Hypothalamus (tissue), 51 donors: ENCODE data around the gene OSBPL2.

Source experiments
- DNase-seq, 51 donors: peaks; one replicate each; lab custom pipeline; 2025; lab: John Stamatoyannopoulos, UW

The OSBPL2 gene

DNA sequence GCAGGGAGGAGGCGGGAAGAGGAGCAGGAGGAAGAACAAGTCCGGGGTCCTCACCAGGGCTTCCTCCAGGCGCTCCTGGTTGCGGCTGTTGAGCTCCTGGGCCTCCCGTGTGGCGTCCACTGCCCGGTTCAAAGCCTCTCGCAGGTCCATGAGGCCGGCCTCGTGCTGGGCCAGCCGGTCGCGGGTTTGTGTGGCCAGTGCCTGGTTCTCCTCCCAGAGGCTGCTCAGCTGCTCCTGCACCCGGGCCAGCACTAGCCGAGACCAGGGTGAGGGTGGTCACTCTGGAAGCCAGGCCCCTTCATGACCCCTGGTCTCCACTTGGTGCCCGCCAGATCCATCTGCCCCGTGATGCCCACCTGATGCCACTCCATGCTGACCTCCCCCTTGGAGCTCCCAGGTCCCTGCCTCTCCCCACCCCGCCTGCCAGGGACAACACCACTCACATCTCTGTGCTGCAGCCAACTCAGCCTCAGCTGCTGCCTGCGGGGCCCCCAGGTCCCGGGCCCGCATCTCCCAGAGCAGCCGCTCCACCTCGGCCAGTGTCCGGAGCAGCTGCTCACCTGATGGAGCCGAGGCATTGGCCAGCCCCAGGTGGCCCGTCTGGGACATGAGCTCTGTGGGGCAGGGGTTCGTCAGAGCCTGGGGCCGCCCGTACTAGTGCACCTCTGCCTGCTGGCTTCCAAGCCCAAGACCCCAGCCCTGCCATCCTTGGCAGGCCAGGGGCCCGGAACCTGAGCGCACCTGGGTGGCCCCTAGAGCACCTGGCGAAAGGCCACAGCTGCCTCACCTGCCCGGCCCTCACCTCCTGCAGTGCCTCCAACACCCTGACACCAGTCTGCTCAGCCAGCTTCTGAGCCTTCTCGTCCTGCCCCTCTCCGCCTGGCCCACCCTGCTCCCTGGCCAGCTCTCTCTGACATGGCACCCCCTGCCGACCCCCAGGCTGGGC lies 80.4 kb downstream of the OSBPL2 start:
- DNase-seq = no peak

DNA sequence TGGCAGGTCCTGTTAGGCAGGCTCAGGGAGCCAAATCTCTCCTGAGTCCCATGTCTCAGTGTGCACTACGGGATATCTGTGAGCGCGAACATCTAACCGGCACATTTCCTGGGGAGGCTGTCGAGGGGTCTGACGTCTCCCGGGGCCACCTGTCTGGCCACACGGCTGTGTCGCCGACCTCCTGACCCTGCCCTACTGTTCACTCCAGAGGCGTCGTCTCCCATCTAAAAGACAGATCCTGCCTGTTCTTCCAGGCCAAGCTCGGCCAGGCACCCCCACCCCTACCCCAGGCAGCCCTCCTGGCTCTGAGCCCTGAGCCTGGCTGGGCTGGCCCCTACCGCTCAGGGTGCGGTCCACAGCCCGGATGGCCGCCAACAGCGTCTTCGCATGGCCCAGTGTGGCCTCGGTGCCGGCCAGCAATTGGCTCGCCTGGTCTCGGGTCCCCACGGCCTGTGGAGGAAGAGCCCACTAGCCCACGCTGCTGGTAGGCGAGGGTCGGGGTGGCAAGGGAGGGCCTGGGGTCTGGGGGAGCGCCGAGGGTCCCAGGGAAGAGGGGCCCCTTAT lies 81.1 kb downstream of the OSBPL2 start:
- no peak for DNase-seq

DNA sequence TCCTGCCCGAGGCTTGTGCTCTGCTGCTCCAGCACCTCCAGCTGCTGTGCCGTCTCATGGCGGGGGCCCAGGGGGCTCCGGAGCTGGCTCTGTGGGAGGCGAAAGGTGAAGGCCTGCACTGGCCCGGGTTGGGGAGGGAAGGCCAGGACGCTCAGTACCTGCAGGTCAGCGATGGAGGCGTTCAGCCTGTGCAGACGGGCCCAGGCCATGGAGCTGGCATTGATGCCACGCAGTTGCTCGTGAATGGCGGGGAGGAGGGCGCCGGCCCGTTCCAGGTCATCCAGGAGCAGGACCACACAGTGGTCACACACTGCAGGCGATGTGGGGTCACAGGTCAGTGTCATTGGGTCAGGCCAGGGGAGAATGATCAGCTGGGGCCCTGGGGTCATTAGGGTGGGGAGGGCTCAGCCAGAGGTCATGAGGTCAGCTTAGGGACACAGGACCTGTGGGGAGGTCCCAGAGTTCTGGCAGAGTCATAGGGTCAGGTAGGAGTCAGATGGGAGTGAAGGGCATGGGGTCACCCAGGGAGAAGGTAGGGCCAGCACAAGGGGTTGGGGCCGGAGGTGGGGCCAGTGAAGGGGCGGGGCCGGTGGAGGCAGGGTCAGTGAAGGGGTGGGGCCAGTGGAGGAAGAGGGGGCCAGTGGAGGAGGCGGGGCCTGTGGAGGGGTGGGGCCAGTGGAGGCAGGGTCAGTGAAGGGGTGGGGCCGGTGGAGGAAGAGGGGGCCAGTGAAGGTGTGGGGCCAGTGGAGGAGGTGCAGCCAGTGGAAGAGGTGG lies 82.4 kb downstream of the OSBPL2 start:
- no peak for DNase-seq

DNA sequence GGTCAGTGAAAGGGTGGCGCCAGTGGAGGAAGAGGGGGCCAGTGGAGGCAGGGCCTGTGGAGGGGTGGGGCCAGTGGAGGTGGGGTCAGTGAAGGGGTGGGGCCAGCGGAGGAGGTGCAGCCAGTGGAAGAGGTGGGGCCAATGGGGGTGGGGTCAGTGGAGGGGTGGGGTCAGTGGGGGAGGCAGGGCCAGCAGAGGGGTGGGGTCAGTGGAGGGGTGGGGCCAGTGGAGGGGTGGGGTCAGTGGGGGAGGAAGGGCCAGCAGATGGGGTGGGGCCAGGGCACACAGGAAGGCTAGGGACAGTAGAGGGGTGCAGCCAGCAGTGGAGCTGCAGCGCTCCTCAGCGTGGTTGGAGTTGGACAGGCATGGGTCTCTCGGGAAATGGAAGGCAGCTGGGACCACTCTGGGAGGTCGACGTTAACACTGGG lies 83.2 kb downstream of the OSBPL2 start:
- DNase-seq = no peak

DNA sequence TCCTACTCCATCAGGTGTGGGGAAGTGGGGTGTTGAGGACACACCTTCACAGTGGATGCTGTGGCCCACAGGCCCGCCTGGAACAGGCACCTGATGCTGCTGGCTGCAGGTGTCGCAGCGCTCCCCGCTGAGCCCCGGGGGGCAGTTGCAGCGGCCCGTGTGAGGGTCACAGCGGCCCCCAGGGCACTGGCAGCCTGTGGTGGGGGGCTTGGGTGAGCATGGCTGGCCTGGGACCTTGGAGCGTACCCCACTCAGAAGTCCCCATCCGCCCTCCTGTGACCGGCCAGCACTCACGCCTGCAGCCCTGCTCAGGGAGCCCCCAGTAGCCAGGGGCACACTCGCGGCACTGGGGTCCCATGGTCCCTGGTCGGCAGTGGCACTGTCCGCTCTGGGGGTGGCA lies 83.7 kb downstream of the OSBPL2 start:
- DNase-seq = no peak

DNA sequence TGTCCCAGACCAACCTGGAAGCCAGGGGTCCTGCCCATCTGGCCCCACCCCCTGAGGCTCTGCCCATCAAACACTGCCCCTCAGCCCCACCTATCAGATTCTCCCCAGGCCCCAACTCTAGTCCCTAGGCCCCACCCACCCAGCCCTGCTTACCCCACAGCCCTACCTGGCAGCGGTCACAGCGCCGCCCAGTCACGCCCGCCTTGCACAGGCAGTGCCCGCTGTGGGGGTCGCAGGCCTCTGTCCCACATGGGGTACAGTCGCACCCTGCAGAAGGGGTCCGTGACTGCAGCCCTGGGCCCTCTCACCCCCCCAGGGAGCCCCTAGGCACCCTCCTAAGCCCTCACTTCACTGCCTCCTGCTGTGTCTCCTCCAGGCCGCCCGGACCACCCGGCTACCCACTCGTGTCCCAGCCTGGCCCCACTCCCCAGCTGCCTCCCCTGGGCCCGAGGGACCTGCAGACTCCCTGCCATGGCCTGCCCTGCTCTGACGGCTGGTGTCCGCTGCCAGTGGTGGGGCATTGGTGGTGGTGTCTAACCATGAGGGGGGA lies 84.2 kb downstream of the OSBPL2 start:
- no peak for DNase-seq

DNA sequence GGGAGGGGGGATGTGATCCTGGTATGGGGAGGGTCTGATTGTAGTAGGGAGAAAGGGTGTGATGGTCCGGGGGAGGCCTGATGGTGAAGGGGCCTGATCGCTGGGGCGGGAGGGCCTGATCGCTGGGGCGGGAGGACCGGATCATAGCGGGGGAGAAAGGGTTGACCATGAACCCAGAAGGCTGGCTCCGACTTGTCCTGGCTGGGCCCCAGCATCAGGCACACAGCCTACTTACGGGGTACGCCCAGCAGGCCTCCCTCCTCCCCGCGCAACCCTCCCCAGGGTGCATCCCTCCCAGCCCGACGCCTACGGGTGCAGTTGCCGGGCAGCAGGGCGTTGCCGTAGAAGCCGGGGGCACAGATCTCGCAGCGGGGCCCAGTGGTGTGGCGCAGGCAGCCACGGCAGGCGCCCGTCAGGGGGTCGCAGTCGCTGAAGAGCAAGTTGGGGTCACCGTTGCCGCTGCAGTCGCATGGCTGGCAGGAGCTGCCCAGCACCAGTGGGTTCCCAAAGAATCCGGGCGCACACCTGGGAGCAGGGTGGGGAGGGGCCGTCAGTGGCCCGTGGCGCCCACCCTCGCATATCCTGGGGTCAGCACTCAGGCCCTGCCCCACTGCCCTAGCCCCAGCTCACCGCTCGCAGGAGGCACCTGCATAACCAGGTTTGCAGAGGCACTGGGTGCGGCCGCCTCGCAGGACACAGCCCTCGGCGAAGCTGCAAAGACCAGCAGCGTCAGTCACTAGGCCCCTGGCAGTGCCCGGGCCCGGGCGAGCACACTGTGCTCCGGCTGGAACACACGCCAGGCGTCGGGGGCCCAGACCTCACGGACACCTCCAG lies 85.0 kb downstream of the OSBPL2 start:
- no peak for DNase-seq

DNA sequence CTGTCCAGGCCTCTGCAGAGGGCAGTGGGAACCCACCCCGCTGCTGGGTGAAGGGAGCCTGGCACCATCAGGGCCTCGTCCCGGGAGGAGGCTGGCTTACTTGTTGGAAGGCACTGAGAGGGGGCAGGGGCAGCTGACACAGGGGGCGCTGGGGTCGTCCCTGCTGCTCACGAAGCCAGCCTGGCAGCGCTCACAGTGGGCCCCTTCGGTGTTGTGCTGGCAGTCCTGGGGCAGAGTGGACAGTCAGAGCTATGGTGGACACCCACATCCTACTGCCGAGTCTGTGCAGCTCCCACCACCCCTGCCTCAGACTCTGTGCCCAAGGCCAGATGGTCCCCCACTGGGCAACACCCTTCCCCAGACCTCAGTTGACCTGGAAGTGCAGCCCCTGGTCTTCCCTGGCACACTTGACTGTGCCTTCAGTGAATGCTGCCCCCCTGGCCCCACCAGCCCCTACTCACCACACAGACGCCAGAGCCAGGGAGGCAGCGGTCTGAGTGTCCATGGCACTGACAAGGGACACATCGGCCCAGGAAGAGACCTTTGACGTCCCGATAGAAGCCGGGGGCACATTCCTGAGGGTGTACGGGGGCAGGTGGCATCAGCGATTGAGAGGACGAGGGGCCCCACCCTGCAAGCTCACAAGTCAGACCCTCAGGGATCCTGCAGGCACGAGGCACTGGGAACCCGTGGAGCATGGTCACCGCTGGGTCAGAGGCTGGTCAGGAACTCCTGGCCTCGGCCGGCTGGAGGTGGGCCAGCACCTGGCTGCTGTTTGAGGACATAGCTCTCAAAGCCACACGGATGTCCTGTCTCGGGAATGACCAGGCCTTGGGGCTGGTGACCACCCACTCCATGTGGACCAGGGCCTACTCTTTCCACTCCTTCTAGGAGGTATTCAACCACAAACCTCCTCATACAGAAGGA lies 85.9 kb downstream of the OSBPL2 start:
- no peak for DNase-seq

DNA sequence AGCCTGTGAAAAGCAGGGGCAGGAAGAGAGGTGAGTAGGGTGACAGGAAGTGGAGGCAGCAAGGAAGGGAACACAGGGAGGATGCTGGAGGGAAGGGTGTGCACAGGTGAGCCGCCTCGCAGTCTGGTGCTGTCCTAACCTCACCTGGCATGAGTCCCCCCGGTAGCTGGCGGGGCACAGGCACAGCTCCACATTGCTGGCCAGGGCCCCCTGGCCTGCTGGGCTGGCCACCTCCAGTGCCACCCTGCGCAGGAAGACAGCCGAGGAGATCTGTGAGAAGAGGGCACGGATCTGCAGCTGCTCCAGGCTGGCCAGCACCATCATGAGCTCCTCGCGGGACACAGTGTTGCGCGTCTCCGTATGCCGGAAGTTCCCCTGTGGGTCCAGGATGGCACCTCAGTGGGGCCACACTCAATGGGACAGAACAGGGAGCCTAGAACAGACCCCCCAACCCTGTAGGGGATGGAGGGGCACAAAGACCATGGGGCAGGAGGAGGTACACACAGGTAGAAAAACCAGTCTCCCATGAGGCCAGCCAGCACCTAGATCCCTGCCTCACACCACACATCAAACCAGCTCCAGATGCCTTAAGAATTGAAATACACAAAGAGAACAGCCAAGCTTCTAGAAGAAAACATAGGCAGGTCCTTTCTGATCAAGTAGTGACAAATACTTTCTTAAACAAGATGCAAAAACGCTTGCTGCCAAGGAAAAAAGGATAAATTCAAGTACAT lies 87.0 kb downstream of the OSBPL2 start:
- no peak for DNase-seq

DNA sequence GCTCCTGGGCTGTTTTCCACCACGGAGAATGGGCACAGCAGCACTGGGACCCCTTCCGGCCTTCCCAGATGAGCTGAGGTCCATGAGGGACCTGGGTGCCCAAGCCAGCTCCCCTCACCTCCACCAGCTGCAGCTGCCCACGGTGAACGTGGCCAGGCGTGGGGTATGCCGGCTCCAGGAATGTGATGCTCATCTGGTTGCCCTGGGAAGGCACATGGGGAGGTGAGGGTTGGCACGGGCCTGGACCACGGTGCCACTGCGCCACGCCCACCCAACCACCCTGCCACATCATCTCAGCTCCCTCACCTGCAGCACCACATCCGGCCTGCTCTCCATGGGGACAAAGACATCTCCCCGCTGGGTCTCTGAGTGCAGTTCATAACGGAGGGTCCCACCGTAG lies 88.2 kb downstream of the OSBPL2 start:
- no peak for DNase-seq

DNA sequence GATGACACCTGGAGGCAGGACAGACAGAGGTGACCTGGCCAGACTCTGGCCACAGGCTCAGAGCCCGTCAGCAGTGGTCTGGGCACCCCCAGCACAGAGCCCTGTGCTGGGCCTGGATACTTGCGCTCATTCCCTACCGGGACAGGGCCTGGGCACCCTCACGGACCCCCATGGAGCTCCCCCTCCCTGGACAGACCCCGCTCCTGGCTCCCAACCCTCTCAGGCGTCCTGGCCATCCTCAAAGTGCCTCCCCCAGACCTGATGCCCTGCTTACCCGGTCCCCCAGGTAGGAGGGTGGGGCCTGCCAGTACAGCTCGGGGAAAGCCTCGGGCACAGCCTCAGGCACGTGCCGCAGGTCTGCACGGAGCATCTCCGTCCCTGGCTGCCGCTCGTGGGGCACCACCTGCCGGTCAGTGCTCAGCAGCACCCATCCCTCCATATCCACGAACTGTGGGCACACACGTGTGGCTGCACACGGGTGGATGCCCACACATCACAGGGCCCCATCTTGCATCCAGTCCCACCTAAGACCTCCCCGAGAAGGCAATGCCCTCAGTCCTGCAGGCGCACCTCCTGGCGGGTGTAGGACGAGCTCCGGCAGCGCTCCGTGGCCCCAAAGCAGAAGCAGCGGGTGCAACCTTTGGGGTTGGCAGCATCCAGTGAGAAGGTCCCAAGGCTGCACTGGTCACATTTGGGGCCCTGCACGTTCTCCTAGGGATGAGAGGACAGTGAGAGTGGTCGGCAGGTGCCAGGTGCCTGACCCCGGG lies 88.8 kb downstream of the OSBPL2 start:
- DNase-seq = no peak

DNA sequence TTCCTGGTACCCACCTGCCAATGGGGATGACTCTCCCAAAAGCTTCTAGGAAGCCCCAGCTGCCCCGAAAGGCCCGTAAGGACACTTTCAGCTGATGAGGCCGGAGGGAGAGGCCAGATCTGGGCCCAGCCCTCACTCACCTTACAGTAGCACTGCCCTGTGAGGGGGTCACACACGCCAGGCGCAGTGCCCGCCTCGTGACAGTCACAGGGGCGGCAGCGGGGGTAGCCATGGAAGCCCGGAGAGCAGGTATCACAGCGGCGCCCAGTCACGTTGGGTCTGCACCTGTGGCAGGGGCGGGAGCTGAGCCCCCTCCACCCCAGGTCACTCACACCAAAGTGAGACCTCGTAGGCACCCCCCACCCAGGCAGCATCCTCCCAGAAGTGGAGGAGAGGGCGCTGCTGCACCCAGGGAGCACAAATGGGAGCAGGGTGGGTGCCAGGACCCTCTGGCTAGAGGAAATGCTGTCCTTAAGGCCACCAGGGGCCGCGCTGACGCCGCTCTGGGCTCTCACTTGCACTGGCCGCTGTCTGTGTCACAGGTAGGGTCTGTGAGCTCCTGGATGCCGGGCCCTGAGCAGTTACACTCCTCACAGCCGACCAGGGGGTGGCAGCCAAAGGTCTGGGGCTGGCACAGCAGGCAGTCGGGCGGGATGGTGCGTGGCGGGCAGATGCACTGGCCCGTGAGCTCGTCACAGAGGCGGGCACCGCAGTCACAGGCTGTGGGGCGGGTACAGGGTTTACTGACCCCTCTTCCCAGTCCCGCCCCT lies 89.6 kb downstream of the OSBPL2 start:
- DNase-seq = no peak

DNA sequence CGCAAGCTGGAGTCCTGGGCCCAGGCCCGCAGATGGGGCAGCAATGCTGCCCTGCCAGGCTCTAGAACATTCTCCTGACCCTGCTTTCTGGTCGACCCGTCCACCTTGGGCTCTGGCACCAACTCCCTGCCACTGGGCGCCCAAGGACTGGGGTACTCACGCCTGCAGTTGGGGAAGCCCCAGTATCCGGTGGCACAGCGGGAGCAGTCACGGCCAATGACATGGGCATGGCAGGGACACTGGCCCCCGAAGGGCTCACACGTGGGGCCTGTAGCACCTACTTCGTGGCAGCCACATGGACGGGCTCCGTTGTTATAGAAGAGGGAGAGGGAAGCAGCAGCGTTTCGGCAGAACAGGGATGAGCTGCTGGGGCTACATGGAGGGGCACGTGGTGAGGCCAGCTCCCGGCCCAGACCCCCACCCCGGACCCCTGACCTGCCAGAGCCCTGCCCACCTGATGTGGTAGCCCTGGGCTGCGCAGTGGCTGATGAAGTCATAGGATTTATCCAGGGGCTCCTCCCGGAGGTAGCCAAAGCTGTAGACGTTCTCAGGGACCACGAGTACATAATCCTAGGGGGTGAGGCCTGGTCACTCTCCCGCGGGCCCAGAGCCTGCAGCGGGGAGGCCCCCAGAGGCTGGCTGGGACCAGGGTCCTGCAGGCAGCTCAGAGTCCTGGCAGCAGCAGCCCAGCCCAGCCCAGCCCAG lies 90.5 kb downstream of the OSBPL2 start:
- DNase-seq = no peak

DNA sequence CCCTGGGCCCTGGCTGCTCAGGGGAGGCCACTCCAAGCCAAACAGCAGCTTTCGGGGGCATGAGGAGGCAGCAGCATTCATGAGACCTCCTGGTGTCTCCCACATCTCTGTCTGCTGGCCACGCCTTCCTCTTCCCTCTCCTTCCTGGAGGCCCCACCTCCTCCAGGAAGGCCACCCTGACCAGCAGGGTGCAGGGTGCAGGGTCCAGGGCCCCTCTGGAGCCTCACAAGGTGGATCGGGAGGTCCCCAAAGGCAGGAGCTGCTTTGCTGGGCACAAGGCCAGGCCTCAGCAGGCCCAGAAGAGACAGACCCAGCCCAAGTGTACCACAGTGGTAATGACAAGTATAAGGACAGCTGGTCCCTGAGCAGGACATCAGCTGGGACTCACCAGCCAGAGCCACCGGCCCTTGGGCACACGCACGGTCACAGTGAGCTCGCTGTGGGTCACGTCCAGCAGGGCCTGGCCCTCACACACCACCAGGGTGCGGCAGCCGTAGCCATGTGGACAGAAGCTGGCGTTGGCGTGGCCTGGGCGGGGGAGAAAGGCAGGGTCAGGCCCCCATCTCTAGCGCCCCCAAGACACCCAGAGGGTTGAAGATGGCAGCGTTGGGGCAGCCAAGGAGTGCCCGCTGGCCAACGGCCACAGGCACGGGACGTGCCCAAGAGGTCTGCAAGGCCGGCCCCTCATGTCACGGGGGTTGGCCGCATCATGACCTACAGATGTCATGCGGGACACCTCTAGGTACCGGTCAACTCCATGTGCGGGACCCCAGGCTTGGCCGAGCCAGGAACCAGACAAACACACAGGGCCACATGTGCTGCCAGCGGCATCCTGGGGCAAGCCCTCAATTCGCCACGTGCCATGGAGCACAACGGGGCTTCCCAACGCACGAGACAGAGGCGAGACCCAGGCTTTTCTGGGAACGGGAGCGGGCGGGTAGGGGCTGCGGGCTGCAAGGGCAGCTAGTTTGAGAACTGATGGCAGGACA lies 91.4 kb downstream of the OSBPL2 start:
- no peak for DNase-seq
